ENCODE measurements around the gene CDH11. TPM values are rescaled to one million over a fixed set of nuclear protein-coding genes. Genes with fewer than 3 reads are reported as not detected.

The CDH11 gene
- total RNA-seq, result 100 to 1,000 TPM in 3 of 8 experiments, 10 to 100 TPM in 5; 14.9 to 567 (median 49.1) TPM

DNA sequence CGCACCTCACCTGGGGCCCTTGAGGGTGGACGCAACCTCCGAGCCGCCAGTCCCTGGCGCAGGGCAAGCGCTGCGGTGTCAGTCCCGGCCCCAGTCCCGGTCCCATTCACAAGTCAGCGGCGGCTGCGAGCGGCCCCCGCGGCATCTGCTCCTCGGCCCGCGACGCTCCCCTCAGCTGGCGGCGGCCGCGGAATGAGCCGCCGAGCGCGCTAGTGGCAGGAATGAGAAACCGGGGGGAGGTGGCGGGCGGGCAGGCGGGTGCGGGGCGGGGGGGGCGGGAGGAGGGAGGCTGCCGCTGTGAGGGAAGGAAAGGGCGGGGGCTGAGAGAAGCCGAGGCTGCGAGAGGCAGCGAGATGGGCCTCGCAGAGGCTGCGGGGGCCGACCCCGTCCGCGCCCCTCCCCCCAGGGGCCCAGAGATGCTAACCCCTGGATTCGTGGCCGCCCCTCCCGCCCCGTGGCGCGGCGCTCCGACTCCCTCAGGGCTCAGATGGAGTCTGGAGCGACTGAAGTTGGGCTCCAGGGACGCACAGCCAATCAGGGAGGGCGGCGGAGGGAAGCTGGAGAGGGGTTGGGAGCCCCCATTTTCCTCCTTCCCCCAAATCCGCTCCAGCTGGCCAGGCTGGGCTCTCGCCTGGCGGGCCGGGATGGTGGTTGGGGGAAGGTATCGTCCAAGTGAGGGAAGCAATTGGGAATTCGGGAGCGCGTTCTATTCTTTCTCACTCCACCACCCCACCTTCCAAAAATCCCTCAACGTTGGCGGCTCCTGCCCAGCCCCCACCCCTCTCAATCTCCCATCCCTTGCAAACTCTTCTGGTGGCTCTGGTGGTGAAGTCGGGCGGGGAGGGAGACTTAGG lies at the start of gene CDH11:
CDH11 (minus strand) TSS at position 194 of the 854 bp plus-strand sequence. CDS start 117,194 bp downstream, outside the sequence.
- Histone ChIP-seq H3K27ac (peak within 1 kb of the TSS in 1 of 2 donors; percentile 16), H3K4me3 (peak within 1 kb of the TSS; percentile 47 to 72 (median 62)), H3K4me1 (replicated peaks in 1 of 2) (peaks cover 10 to 11% of the 10 kb centered on the region in 2 donors)
- in situ Hi-C loops (cut with MboI; ENCODE audit: low pct_unique_long_range_greater_than_20kb in 2 of 9, low sequenced_read_pairs in 9 of 9, unreplicated experiment in 9 of 9), result loop anchor here in 5 of 9 experiments (25.0 kb wide), 3 partner anchors 235 to 1660 kb away; no protein-coding TSS in a partner anchor
- 0% methylated on average over 1 to 2 of the region's 69 CpGs; no CpG with 5 or more reads in 8 of the 10 experiments for WGBS, 10 experiments
- peak; percentile 29 to 64 (median 60) for ATAC-seq (replicated peaks in 6 of 8)

DNA sequence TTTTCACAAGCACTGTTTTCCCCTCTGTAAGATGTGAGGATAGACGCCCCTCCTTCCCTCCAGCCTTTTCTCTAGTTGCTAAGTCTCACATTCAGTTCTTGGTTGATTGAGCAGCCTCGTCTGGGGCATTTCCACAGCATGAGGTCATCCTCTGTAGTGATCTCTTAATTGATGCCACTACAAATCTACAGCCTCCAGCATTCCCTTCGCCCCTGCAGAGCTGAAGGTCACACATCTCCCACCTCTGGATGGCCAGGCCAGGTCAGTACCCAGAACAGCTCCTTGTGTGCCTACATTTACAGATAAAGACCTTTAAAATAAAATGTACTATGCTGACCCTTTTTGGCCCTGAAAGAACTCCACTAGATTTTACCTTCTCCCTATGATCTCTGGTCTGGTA lies 32.5 kb upstream of the CDH11 start:
- in situ Hi-C loops (cut with MboI; ENCODE audit: low pct_unique_long_range_greater_than_20kb in 2 of 9, low sequenced_read_pairs in 9 of 9, unreplicated experiment in 9 of 9), result no loop called here
- whole genome bisulfite sequencing, 10 experiments, result 0 to 50% (median 10%) methylated on average over 1 to 3 of the region's 3 CpGs; no CpG with 5 or more reads in 1 of the 10 experiments
- H3K27ac ChIP-seq, result no peak overlapping the region
- no peak overlapping the region for H3K4me3 ChIP-seq
- peaks cover 14 to 35% of the 10 kb centered on the region in 2 donors for H3K4me1 ChIP-seq (replicated peaks in 1 of 2)
- peak in 5 of 8 experiments; percentile 97 to 99 (median 98) for ATAC-seq (replicated peaks in 6 of 8)

GRCh38 chr16:65153365-65154105 lies 31.7 kb upstream of the CDH11 start:
- ATAC-seq (replicated peaks in 6 of 8), result no peak
- in situ Hi-C loops (cut with MboI; ENCODE audit: low pct_unique_long_range_greater_than_20kb in 2 of 9, low sequenced_read_pairs in 9 of 9, unreplicated experiment in 9 of 9), result no loop called here
- Histone ChIP-seq H3K4me1 (replicated peaks in 1 of 2) (peaks cover 14 to 35% of the 10 kb centered on the region in 2 donors), H3K27ac (no peak overlapping the region), H3K4me3 (no peak overlapping the region)
- 50 to 88% (median 80%) methylated on average over 1 of the region's 1 CpG; no CpG with 5 or more reads in 4 of the 10 experiments for WGBS, 10 experiments

- ATAC-seq (replicated peaks in 6 of 8), result no peak
- in situ Hi-C loops (cut with MboI; ENCODE audit: low pct_unique_long_range_greater_than_20kb in 2 of 9, low sequenced_read_pairs in 9 of 9, unreplicated experiment in 9 of 9), result no loop called here
- peaks cover 4 to 10% of the 10 kb centered on the region in 2 donors for H3K4me1 ChIP-seq (replicated peaks in 1 of 2)
- no peak overlapping the region for H3K27ac ChIP-seq
- H3K4me3 ChIP-seq, result no peak overlapping the region
Observed at GRCh38 chr16:65148804-65149203, 26.9 kb upstream of the CDH11 start.

DNA sequence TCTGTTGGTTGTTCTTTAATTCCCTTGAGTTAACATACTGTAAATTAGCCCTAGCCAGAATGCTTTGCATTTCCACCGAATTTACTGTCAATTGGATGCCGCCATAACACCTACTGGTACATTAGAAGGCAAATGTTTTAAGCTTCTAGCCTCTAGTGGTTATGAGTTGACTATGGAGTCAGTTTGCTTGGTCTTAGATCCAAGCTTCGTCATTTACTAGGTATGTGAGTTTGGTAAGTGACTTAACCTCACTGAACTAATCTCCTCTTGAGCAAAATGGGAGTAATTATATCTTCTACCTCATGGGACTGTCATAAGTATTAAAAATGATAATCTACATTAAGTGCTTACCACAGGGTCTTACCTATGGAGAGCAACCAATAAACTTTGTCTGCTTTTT lies 20.4 kb upstream of the CDH11 start:
- in situ Hi-C loops (cut with MboI; ENCODE audit: low pct_unique_long_range_greater_than_20kb in 2 of 9, low sequenced_read_pairs in 9 of 9, unreplicated experiment in 9 of 9), result no loop called here
- WGBS, 10 experiments, result 53 to 100% (median 86%) methylated on average over 1 to 3 of the region's 3 CpGs; no CpG with 5 or more reads in 1 of the 10 experiments
- ATAC-seq (replicated peaks in 6 of 8), result no peak
- Histone ChIP-seq H3K27ac (no peak overlapping the region), H3K4me3 (no peak overlapping the region), H3K4me1 (replicated peaks in 1 of 2) (peaks cover 0 to 5% of the 10 kb centered on the region in 2 donors)

- 69 to 100% (median 90%) methylated on average over 1 to 2 of the region's 2 CpGs; no CpG with 5 or more reads in 3 of the 10 experiments for WGBS, 10 experiments
- Histone ChIP-seq H3K4me1 (replicated peaks in 1 of 2) (no peaks in the 10 kb centered on the region), H3K4me3 (no peak overlapping the region), H3K27ac (no peak overlapping the region)
- in situ Hi-C loops (cut with MboI; ENCODE audit: low pct_unique_long_range_greater_than_20kb in 2 of 9, low sequenced_read_pairs in 9 of 9, unreplicated experiment in 9 of 9), result no loop called here
- no peak for ATAC-seq (replicated peaks in 6 of 8)
Observed at GRCh38 chr16:65136681-65137080, 14.8 kb upstream of the CDH11 start.

DNA sequence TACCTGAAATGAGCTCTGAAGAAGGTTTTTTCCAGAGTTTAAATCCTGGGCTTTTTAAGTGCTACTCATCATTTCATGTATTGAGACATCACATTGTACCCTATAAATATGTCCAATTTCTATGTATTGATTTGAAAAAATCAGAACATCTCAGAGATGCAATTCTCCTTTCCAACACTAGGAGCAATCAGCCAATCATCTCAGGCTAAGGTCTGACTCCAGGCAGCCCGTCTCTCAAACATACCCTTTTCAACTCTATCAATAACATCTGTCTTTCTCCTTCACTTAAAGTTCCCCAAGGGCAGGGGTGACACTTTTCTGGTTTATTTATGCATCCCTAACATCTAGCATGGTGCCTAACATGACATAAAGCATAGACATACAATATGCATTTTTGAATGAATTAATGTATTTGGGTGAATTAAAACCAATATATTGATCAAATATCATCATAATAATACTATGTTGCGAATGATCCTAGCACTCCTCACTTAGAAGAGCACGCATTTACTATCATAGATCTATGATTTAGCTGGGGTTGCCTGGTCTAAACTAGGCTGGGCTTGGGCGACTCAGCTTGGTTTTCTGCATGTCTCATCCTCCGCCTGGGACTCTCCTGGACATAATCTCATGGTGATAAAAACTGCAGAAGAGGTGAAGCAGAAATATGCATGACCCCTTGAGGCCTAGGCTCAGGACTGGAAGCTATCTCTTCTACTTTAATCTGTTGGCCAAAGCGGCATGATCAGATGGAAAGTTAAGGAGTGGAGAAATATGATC lies 5.2 kb upstream of the CDH11 start:
- 82 to 100% (median 100%) methylated on average over 1 to 5 of the region's 6 CpGs for WGBS, 10 experiments
- in situ Hi-C loops (cut with MboI; ENCODE audit: low pct_unique_long_range_greater_than_20kb in 2 of 9, low sequenced_read_pairs in 9 of 9, unreplicated experiment in 9 of 9), result no loop called here
- Histone ChIP-seq H3K27ac (no peak overlapping the region), H3K4me1 (replicated peaks in 1 of 2) (peaks cover 0 to 3% of the 10 kb centered on the region in 2 donors), H3K4me3 (no peak overlapping the region)
- no peak for ATAC-seq (replicated peaks in 6 of 8)

GRCh38 chr16:65125871-65126270 lies 4.0 kb upstream of the CDH11 start:
- Histone ChIP-seq H3K4me3 (no peak overlapping the region), H3K27ac (no peak overlapping the region), H3K4me1 (replicated peaks in 1 of 2) (peaks cover 0 to 3% of the 10 kb centered on the region in 2 donors)
- ATAC-seq (replicated peaks in 6 of 8), result no peak
- 20 to 100% (median 82%) methylated on average over 1 to 5 of the region's 5 CpGs for WGBS, 10 experiments
- in situ Hi-C loops (cut with MboI; ENCODE audit: low pct_unique_long_range_greater_than_20kb in 2 of 9, low sequenced_read_pairs in 9 of 9, unreplicated experiment in 9 of 9), result no loop called here

- Histone ChIP-seq H3K4me1 (replicated peaks in 1 of 2) (peaks cover 0 to 3% of the 10 kb centered on the region in 2 donors), H3K4me3 (no peak overlapping the region), H3K27ac (no peak overlapping the region)
- in situ Hi-C loops (cut with MboI; ENCODE audit: low pct_unique_long_range_greater_than_20kb in 2 of 9, low sequenced_read_pairs in 9 of 9, unreplicated experiment in 9 of 9), result no loop called here
- WGBS, 10 experiments, result 37 to 94% (median 62%) methylated on average over 1 to 2 of the region's 2 CpGs; no CpG with 5 or more reads in 1 of the 10 experiments
- no peak for ATAC-seq (replicated peaks in 6 of 8)
Observed at GRCh38 chr16:65125322-65125721, 3.5 kb upstream of the CDH11 start.

DNA sequence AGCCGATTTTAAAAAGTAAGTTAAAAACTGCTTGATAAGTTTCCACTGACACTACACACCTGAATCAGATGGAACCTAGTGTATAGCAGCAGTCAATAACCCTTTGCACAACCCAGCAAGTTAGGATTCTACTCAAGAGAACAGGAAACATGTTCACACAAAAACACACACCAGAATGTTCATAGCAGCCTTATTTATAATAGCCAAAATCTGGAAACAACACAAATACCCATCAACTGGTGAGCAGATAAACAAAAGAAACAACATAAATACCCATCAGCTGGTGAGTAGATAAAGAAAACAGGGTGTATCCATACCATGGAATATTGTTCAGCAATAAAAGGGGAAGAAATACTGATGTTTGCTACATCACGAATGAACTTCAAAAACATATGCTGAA lies 2.7 kb upstream of the CDH11 start:
- Histone ChIP-seq H3K27ac (no peak overlapping the region), H3K4me3 (no peak overlapping the region), H3K4me1 (replicated peaks in 1 of 2) (peaks cover 0 to 5% of the 10 kb centered on the region in 2 donors)
- in situ Hi-C loops (cut with MboI; ENCODE audit: low pct_unique_long_range_greater_than_20kb in 2 of 9, low sequenced_read_pairs in 9 of 9, unreplicated experiment in 9 of 9), result loop anchor here in 5 of 9 experiments (25.0 kb wide), 3 partner anchors 237 to 1662 kb away; no protein-coding TSS in a partner anchor
- ATAC-seq (replicated peaks in 6 of 8), result no peak
- 20 to 100% (median 92%) methylated on average over 1 to 2 of the region's 2 CpGs; no CpG with 5 or more reads in 1 of the 10 experiments for WGBS, 10 experiments

DNA sequence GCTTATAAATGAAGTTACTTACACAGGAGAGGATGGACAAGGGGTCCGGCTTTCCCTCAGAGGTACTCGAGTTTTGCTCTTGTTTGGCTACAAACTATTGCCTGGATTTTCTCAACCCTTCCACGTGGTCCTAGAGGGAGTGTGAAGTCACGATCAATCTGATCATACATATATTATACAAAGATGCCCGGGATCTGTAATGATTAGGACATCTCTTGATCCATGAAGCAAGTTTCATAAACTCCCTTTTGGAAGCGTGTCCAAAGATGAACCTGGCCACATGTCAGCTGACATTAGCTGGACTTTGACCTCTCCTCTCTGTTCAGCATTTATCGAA lies 2.3 kb upstream of the CDH11 start:
- ATAC-seq (replicated peaks in 6 of 8), result no peak
- Histone ChIP-seq H3K4me1 (replicated peaks in 1 of 2) (peaks cover 0 to 5% of the 10 kb centered on the region in 2 donors), H3K4me3 (peak overlapping the region in 1 of 5 donors; percentile 62), H3K27ac (no peak overlapping the region)
- 16 to 90% (median 68%) methylated on average over 2 to 5 of the region's 7 CpGs; no CpG with 5 or more reads in 4 of the 10 experiments for WGBS, 10 experiments
- in situ Hi-C loops (cut with MboI; ENCODE audit: low pct_unique_long_range_greater_than_20kb in 2 of 9, low sequenced_read_pairs in 9 of 9, unreplicated experiment in 9 of 9), result loop anchor here in 5 of 9 experiments (25.0 kb wide), 3 partner anchors 237 to 1662 kb away; no protein-coding TSS in a partner anchor

Data from motor neuron (in vitro differentiated cells).